Measurements from ENCODE around the gene HAUS8.
"Not testable (repeated sequence)": the region's sequence is repeated elsewhere in the genome, so short reads cannot be mapped to it uniquely, and the experiment has no call there.

Gene HAUS8

DNA sequence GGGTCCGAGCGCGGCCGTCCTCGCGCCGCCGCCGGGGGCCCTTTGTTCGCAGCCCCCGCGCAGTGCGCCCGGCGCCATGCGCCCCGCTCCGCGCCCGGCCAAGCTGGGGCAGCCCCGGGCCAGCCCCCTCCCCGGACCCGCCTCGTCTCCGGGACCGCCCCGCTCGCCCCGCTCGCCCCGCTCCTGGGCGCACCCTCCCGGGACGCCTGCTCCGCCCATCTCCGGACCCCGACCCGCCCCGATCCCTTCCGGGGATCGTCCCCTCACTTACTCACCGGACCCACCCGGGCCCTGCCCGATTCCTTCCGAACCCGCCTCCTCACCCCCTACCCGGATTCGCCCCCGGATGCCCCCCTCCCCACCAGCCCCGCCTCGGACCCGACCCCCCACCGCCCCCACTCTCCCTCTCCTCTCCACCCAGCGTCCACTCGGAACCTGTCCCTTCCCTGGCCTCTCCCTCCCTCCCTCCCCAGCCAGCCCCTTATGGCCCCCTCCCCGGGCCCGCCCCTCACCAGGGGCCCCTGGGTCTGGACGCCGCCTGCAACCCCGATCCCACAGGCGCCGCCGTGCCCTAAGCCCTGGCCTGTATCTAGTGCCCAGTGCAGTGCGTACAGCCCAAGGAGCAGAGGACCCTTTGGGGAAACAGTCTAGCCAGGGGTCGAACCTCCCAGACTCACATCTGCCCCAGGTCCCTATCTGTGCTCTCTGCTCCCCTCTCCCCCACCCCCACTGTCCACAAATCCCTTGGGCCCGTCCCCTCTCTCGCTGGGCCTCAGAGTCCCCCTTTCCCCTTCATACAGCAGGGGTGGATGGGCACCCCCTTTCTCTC is 48.3 kb downstream of the HAUS8 start, which contains the start of gene CPAMD8:
Gene CPAMD8 (minus strand): TSS at position 105 of the 829 bp plus-strand sequence. CDS start 168 bp downstream, outside the sequence.
- no peak for DNase-seq

GRCh38 chr19:17025991-17026658 is 49.1 kb downstream of the HAUS8 start:
- DNase-seq: no peak

- DNase-seq: no peak
Measured at GRCh38 chr19:17025361-17025760, 49.9 kb downstream of the HAUS8 start.

DNA sequence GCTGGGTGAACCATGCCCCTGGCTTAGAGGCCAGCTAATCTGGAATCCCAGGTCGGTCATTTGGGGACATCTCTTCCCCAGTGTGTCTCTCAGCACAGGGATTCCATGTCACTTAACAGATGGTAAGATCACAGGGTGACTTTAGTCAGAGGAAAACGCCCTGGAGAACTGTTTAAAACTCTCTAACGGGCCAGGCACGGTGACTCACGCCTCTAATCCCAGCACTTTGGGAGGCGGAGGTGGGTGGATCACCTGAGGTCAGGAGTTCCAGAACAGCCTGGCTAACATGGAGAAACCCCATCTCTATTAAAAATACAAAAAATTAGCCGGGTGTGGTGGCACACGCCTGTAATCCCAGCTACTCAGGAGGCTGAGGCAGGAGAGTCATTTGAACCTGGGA is 50.3 kb downstream of the HAUS8 start:
- DNase-seq: not testable (repeated sequence)

- DNase-seq: no peak
Measured at GRCh38 chr19:17023805-17024204, 51.4 kb downstream of the HAUS8 start.

- DNase-seq: no peak
Measured at GRCh38 chr19:17022738-17023137, 52.5 kb downstream of the HAUS8 start.

DNA sequence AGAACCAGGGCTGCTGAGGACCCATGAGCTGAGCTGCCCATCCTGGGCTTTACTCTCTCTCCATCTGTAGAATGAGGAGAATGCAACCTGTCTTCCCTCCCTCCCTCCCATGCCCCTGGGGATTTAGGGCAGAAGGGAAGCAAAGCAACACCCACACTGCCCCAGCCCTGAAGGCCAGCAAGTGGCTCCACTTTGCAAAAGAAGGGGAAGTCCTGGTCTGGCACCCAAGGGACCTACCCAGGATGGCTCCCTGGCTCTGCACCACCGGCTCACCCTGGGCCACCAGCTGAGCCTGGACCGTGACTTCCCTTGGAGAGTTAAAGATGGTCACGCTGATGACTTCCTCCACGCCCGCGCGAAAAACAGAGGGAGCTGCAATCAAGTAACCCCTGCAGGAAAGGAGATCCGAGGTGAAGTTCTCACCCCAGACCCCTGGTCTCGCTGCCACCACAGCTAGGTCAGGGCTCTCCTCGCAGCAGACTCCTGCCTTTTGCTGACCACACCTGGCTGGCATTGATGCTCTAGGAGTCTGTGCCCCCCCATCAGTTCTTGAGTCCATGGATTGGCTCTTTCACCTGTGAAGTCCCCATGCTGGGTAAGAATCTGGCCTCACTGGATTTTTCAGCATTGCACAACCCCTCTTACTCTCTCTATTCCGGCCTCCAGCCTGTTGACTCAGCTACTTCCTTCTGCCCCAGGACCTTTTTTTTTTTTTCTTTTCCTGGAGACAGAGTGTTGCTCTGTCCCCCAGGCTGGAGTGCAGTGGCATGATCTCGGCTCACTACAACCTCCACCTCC is 53.3 kb downstream of the HAUS8 start:
- no peak for DNase-seq

DNA sequence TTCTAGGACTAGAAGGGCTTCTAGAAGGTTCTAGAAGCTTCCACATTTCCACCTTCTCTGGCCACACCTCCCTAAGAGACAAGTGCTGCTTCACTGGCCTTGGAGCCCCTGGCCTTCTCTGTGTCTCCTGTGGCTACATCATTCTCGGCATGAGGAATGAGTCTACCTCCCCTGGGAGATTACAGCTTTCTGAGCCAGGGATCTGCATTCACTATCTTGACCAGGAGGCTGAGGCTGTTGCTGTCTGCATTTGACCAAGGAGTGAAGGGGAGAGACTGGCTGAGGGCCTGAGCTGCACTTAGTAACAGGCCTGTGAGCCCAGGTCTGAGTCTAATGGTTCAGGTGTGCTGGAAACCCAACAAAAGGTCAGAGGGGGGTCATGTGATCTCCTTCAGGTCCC is 53.9 kb downstream of the HAUS8 start:
- DNase-seq: no peak

DNA sequence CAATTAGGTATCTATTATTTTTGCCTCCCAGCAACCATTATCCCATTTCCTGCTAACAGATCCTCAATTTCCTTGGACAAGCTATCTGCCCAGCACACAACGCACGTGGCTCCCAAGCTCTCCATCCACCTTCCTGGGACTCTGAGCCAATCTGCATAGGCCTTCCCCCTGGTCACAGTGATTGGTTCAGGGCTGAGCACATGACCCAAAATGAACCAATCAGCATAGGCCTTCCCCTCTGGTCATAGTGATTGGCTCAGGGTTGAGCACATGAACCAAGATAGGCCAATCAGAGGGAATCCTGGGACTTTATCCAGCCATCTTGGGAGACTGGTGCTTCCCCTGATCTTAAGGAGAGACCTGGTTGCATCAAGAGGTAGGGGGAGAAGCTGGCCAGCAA is 54.4 kb downstream of the HAUS8 start:
- DNase-seq: no peak

DNA sequence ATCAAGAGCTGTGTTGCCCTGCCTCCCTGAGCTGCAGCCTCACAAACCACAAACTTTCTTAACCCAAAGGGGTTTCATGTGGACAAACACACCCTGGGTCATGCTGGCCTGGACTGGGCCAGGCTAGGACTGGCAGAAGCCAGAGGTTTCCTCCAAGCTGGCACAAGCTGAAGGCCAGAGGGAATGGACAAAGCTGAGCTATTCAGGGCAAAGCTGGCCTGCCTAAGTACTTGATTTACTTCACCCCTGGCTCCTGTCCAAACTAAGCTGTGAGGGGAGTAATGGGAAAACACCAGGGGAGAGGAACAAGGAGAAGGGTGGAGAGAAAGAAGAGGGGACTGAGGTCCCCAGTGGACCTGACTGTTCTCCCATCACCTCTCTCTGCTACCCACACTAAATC is 54.9 kb downstream of the HAUS8 start:
- no peak for DNase-seq

DNA sequence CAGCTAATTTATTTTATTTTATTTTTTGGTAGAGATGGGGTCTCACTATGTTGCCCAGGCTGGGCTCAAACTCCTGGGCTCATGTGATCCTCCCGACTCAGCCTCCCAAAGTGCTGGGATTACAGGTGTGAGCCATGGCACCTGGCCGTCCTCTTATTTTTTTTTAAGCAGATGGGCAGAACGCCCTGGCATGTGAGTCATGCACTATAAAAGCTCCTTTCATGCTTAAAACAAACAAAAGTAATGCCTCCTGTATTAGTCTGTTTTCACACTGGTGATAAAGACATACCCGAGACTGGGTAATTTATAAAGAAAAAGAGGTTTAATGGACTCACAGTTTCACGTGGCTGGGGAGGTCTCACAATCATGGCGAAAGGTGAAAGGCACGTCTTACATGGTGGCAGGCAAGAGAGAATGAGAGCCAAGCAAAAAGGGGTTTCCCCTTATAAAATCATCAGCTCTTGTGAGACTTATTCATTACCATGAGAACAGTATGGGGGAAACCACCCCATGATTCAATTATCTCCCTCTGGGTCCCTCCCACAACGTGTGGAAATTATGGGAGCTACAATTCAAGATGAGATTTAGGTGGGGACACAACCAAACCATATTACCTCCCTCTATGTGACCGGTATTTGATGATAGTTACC is 60.9 kb downstream of the HAUS8 start:
- DNase-seq: not testable (repeated sequence)

- DNase-seq: no peak
Measured at GRCh38 chr19:17011485-17011884, 63.8 kb downstream of the HAUS8 start.

- DNase-seq: no peak
Measured at GRCh38 chr19:17006579-17006978, 68.7 kb downstream of the HAUS8 start.

GRCh38 chr19:17005000-17005399 is 70.3 kb downstream of the HAUS8 start:
- no peak for DNase-seq

GRCh38 chr19:17004386-17004785 is 70.9 kb downstream of the HAUS8 start:
- DNase-seq: no peak

- DNase-seq: no peak
Measured at GRCh38 chr19:17002455-17002854, 72.8 kb downstream of the HAUS8 start.

GRCh38 chr19:17001603-17002183 is 73.6 kb downstream of the HAUS8 start:
- peak; percentile 30 for DNase-seq

All from activated CD4-positive, alpha-beta T cell treated with anti-CD3 and anti-CD28 coated beads, Interleukin-2, amount 50 U/mL, for 16 hours (primary cell).